Neural cell (in vitro differentiated cells): Measurements from ENCODE around the gene AHNAK2. TPM values are rescaled to one million over a fixed set of nuclear protein-coding genes. Genes with fewer than 3 reads are reported as not detected.

Experiments
- H2AFZ ChIP-seq: fragments of 200-600, 300-800 bp; sonication (generic), shearing (Covaris generic); 2 replicates; pipeline ENCODE4 v1.6.0; 2014; ENCODE audit warnings: low read depth, mild to moderate bottlenecking, antibody characterized with exemption, low read length, moderate library complexity
- H3F3A ChIP-seq: fragments of 200-600 bp; shearing (Covaris generic); 2 replicates; pipeline ENCODE4 v1.6.1; 2016; ENCODE audit warnings: mild to moderate bottlenecking, moderate library complexity, mixed read lengths, antibody characterized with exemption, low read length; ENCODE audit not compliant: insufficient read depth, poor library complexity, severe bottlenecking
- H3K27ac ChIP-seq: fragments of 200-600, 300-800 bp; sonication (generic), shearing (Covaris generic); 2 replicates; pipeline ENCODE4 v1.5.1; 2014; ENCODE audit warnings: mild to moderate bottlenecking, low read length, moderate library complexity
- H3K27me3 ChIP-seq: fragments of 300-800, 200-600 bp; sonication (generic), shearing (Covaris generic); 2 replicates; pipeline ENCODE4 v1.6.0; 2014; ENCODE audit warnings: mild to moderate bottlenecking, low read depth, low read length, moderate library complexity; ENCODE audit not compliant: insufficient read depth
- H3K36me3 ChIP-seq: fragments of 300-800, 200-600 bp; sonication (generic), shearing (Covaris generic); 2 replicates; pipeline ENCODE4 v1.5.1; 2014; ENCODE audit warnings: mild to moderate bottlenecking, antibody characterized with exemption, low read length, moderate library complexity; ENCODE audit not compliant: insufficient read depth
- H3K4me2 ChIP-seq: fragments of 300-800, 200-600 bp; sonication (generic), shearing (Covaris generic); 2 replicates; pipeline ENCODE4 v1.6.0; 2014; ENCODE audit warnings: mild to moderate bottlenecking, low read length
- H3K4me3 ChIP-seq: fragments of 300-800, 200-600 bp; sonication (generic), shearing (Covaris generic); 2 replicates; pipeline ENCODE4 v1.5.1; 2014; ENCODE audit warnings: mild to moderate bottlenecking, low read length, moderate library complexity
- H3K79me2 ChIP-seq: fragments of 200-600 bp; shearing (Covaris generic); replicated peaks from 2 replicates; pipeline ENCODE4 v1.6.0; 2014; ENCODE audit warnings: mild to moderate bottlenecking, low read length, moderate library complexity; ENCODE audit not compliant: insufficient read depth
- H3K9ac ChIP-seq: fragments of 300-800, 200-600 bp; sonication (generic), shearing (Covaris generic); 2 replicates; pipeline ENCODE4 v1.6.1; 2016; ENCODE audit warnings: mild to moderate bottlenecking, low read length, mixed read lengths
- H3K9me2 ChIP-seq: fragments of 200-600 bp; shearing (Covaris generic); 2 replicates; pipeline ENCODE4 v1.6.1; 2016; ENCODE audit warnings: mild to moderate bottlenecking, low read length, mixed read lengths; ENCODE audit not compliant: insufficient read depth
- H3K9me3 ChIP-seq: fragments of 200-600, 300-800 bp; sonication (generic), shearing (Covaris generic); 2 replicates; pipeline ENCODE4 v1.6.1; 2016; ENCODE audit warnings: mild to moderate bottlenecking, mixed run types, low read length, moderate library complexity, mixed read lengths
- H4K20me1 ChIP-seq: fragments of 200-600 bp; shearing (Covaris generic); 2 replicates; pipeline ENCODE4 v1.6.1; 2016; ENCODE audit warnings: mild to moderate bottlenecking, mixed run types; ENCODE audit not compliant: insufficient read depth
- EP300 ChIP-seq: fragments of 450-650 bp; conservative IDR thresholded peaks from 2 replicates; pipeline ENCODE4 v1.6.1; 2014; ENCODE audit warnings: antibody characterized with exemption, mild to moderate bottlenecking, moderate library complexity; ENCODE audit not compliant: poor library complexity, severe bottlenecking
- EZH2 ChIP-seq: fragments of 200-600, 300-800 bp; shearing (Covaris generic), sonication (generic); IDR thresholded peaks from 2 replicates; pipeline ENCODE4 v1.6.1; 2014; ENCODE audit warnings: antibody characterized with exemption, low read length, borderline replicate concordance, mild to moderate bottlenecking; ENCODE audit not compliant: insufficient read depth, poor library complexity, severe bottlenecking
- MXI1 ChIP-seq: fragments of 450-650 bp; conservative IDR thresholded peaks from 2 replicates; pipeline ENCODE4 v1.6.1; 2014; ENCODE audit warnings: antibody characterized with exemption, mild to moderate bottlenecking; ENCODE audit not compliant: poor library complexity, severe bottlenecking
- POLR2AphosphoS5 ChIP-seq: IDR thresholded peaks from 2 replicates; pipeline ENCODE4 v1.6.1; 2012
- RAD21 ChIP-seq: fragments of 450-650 bp; conservative IDR thresholded peaks from 2 replicates; pipeline ENCODE4 v1.6.1; 2014; ENCODE audit warnings: antibody characterized with exemption, mild to moderate bottlenecking, moderate library complexity
- SMC3 ChIP-seq: fragments of 450-650 bp; conservative IDR thresholded peaks from 2 replicates; pipeline ENCODE4 v1.6.1; 2014; ENCODE audit warnings: antibody characterized with exemption, mild to moderate bottlenecking, moderate library complexity; ENCODE audit not compliant: poor library complexity
- TAF1 ChIP-seq: IDR thresholded peaks from 2 replicates; pipeline ENCODE4 v1.6.1; 2012; ENCODE audit warnings: low read depth
- polyA plus RNA-seq: library from polyadenylated mRNA; depleted of rRNA; stranded (reverse); fragments of >200 nt; gene quantifications from 2 replicates; pipeline ENCODE4 v1.2.3, GENCODE V29; 2014
- TF ChIP-seq, protein P1 (sequence below): IDR thresholded peaks from 2 replicates; pipeline ENCODE4 v1.6.1; 2012; ENCODE audit warnings: borderline replicate concordance
- TF ChIP-seq, protein P2 (sequence below): fragments of 450-650 bp; IDR thresholded peaks from 2 replicates; pipeline ENCODE4 v1.5.1; 2014; ENCODE audit warnings: antibody characterized with exemption, mild to moderate bottlenecking, moderate library complexity; ENCODE audit not compliant: poor library complexity, severe bottlenecking

Gene AHNAK2
- polyA plus RNA-seq, 1 donor from 2014 or later, result 1.4 TPM

DNA sequence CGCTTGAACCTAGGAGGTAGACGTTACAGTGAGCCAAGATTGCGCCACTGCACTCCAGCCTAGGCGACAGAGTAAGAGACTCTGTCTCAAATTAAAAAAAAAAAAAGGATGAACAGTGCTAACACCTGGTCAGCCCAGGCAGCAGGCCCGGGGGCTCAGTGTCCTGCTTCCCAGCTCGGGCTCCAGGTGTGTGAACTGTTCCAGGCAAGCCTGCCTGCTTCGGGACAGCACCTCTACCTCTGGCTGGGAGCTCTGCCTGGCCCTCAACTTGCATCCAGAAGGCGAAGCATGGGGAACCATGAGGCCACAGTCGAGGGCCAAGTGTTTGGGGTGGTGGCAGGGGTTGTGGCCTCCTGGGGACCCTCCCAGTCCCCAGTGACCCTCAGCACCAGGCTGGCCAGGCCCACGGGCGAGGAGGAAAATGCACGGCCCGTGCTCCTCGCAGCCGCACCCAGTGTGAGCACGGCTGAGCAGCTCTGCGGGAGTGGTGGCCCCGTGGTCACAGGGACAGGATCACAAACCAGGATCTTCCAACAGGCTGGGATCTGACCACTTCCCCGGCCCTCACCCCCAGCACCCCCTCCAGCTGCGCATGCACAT lies 27.3 kb upstream of the AHNAK2 start:
- Histone ChIP-seq H3K36me3 (no peaks in the 10 kb centered on the region), H3K9me2 (no peaks in the 10 kb centered on the region), H3K4me3 (no peak overlapping the region), H3K27me3 (no peaks in the 10 kb centered on the region), H3K9ac (no peak overlapping the region), H3K79me2 (peaks cover 3% of the 10 kb centered on the region), H3K4me2 (no peak overlapping the region), H4K20me1 (no peaks in the 10 kb centered on the region), H3K27ac (no peak overlapping the region), H3K9me3 (no peaks in the 10 kb centered on the region), H2AFZ (no peak overlapping the region), H3F3A (no peaks in the 10 kb centered on the region)
- TF ChIP-seq SMC3, result no peak
- TF ChIP-seq EP300, result no peak
- TF ChIP-seq, protein P1, sequence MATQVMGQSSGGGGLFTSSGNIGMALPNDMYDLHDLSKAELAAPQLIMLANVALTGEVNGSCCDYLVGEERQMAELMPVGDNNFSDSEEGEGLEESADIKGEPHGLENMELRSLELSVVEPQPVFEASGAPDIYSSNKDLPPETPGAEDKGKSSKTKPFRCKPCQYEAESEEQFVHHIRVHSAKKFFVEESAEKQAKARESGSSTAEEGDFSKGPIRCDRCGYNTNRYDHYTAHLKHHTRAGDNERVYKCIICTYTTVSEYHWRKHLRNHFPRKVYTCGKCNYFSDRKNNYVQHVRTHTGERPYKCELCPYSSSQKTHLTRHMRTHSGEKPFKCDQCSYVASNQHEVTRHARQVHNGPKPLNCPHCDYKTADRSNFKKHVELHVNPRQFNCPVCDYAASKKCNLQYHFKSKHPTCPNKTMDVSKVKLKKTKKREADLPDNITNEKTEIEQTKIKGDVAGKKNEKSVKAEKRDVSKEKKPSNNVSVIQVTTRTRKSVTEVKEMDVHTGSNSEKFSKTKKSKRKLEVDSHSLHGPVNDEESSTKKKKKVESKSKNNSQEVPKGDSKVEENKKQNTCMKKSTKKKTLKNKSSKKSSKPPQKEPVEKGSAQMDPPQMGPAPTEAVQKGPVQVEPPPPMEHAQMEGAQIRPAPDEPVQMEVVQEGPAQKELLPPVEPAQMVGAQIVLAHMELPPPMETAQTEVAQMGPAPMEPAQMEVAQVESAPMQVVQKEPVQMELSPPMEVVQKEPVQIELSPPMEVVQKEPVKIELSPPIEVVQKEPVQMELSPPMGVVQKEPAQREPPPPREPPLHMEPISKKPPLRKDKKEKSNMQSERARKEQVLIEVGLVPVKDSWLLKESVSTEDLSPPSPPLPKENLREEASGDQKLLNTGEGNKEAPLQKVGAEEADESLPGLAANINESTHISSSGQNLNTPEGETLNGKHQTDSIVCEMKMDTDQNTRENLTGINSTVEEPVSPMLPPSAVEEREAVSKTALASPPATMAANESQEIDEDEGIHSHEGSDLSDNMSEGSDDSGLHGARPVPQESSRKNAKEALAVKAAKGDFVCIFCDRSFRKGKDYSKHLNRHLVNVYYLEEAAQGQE, result no peak

DNA sequence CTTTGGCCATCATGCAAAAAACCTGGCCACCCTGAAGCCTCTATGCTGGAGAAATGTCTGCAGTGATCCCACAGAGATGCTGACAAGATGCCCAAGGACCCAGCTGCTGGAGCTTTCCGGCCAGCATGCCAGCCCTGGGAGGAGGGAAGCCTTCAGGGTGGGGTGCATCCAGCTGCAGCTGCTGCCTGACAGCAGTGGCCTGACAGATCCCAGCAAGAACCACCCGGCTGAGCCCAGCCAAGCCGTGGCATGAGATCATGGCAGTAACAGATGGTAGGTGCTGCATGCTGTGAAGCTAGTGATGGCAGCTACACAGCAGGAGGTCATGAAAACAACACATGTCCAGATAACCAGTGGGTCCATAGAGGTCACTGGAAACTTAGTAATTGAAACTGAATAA lies 21.2 kb upstream of the AHNAK2 start:
- Histone ChIP-seq H3K27me3 (no peaks in the 10 kb centered on the region), H3K4me3 (no peak overlapping the region), H3K36me3 (no peaks in the 10 kb centered on the region), H3K27ac (no peak overlapping the region), H3K79me2 (no peaks in the 10 kb centered on the region), H3K9me2 (no peaks in the 10 kb centered on the region), H3K9ac (no peak overlapping the region), H4K20me1 (no peaks in the 10 kb centered on the region), H3K4me2 (no peak overlapping the region), H3F3A (no peaks in the 10 kb centered on the region), H3K9me3 (no peaks in the 10 kb centered on the region), H2AFZ (no peak overlapping the region)
- TF ChIP-seq TAF1 (no peak), SMC3 (no peak), EP300 (no peak), RAD21 (no peak), MXI1 (no peak), EZH2 (no peak), POLR2AphosphoS5 (no peak)
- TF ChIP-seq, protein P2, sequence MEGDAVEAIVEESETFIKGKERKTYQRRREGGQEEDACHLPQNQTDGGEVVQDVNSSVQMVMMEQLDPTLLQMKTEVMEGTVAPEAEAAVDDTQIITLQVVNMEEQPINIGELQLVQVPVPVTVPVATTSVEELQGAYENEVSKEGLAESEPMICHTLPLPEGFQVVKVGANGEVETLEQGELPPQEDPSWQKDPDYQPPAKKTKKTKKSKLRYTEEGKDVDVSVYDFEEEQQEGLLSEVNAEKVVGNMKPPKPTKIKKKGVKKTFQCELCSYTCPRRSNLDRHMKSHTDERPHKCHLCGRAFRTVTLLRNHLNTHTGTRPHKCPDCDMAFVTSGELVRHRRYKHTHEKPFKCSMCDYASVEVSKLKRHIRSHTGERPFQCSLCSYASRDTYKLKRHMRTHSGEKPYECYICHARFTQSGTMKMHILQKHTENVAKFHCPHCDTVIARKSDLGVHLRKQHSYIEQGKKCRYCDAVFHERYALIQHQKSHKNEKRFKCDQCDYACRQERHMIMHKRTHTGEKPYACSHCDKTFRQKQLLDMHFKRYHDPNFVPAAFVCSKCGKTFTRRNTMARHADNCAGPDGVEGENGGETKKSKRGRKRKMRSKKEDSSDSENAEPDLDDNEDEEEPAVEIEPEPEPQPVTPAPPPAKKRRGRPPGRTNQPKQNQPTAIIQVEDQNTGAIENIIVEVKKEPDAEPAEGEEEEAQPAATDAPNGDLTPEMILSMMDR, result no peak
- TF ChIP-seq, protein P1, result no peak
